Lung microvascular endothelial cell (primary cell): ENCODE results near the gene NPR2. TPM values are rescaled to one million over a fixed set of nuclear protein-coding genes. Genes with fewer than 3 reads are reported as not detected.
A peak's percentile ranks its signal among the peaks of the same experiment; 100 is the strongest.

Experiments used
- DNase-seq, 2 donors: peaks; one replicate each; pipeline versions ENCODE4 v3.0.0 to v3.0.0-alpha.2; 2010; ENCODE audit warnings: low read depth in 2 of 2
- total RNA-seq: library from RNA; depleted of rRNA; stranded (reverse); fragments of >200 nt; gene quantifications from 2 replicates; pipeline ENCODE4 v1.2.1, GENCODE V29; 2014

Gene NPR2
- 0.20 and 2.0 TPM in 2 replicates for total RNA-seq

DNA sequence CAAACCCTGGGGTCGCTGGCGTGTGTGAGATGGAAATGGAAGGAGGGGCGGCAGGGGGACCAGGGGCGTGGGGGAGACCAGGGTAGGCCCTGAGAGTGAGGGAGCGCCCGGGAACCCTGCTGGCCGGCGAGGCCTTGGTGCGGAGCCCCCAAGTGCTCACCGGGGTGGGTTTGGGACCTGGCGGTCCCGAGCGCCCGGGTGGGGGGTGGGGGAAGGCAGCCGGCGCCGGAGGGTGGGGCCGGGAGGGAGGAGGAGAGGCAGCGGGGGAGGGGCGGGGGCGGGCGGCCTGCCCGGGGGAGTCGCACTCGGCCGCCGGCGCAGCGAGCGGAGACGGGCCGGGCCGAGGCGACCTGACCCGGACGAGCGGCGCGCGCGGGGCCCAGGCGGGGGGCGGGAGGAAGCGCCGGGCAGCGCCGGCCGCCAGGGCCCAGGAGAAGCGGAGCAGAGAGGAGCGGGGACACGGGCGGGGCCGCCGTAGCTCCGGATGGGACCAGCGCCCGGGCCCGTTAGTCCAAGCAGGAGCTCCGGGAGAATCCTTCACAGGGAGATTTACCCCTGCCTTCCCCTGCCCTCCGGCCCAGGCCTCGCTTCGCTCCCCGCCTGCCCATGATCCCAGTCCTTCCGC lies at the start of gene NPR2:
NPR2 (plus strand) TSS at position 295 of the 625 bp plus-strand sequence. CDS start 818 bp downstream, outside the sequence.
- peak; percentile 37 to 39 for DNase-seq

DNA sequence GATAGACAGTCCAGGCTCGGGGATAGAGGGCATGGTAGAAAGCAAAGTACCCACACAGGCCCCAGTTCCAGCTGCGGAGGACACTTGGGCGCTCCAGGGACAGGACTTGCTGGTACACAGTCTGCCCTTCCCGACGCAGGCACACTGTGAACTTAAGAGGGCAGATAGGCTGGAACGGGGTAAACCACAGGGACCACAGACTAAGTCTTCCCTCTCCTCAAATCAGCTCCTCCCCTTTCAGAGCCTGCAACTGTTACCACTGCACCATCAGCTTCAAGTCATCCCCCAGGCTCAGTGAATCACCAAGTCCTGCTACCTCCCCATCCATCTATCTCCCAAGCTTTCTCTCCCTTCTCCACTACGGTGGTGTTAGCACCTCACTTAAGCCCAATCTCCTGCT lies 49.7 kb upstream of the NPR2 start:
- no peak for DNase-seq

DNA sequence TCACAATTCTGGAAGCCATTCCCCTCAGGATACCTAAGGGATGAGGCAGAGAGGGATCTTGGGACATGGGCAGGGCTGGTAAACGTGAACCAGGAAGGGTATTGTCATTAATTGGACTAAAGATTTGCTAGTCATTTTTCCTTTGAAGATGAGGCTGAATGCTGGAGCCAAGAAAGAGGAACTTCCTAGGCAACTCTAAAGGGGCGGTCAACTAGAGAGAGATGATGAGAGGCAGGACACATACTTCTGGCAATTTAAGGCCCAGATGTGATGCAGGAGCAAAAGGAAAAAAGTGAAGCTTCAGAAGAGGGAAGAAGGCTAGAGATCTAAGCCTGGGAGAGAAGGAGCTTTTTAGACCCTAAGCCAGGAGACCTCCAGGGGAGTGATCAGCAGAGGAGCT lies 47.9 kb upstream of the NPR2 start:
- DNase-seq: no peak

DNA sequence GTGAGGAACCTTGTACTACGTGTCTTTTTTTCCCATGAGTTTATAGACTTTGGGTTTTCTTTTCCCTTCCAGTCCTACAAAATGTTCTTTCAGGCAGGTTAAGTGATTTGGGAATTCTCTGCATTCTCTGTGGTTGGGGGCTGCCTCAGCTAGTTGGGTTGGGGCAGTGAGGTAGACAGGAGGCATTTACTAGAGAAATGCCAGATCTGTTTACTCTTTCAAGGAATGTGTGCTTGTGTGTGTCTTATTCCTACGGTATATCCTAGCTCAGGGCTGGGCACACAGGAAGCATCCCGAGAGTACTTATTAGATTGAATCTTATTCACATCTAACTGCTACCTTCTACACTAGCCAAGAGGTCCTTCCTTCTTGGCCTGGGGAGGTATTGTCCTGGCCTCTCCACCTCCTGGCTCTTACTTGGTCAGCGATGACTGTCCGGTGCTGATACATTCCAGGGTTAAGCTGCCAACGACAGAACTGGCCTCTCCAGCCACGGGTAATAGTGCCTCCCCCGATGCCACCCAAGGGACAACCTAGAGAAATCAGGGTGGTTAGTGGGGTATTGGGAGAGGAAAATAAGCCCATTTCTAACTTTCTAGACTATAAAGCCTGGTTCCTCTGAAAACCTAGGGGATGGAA lies 47.4 kb upstream of the NPR2 start:
- no peak for DNase-seq

DNA sequence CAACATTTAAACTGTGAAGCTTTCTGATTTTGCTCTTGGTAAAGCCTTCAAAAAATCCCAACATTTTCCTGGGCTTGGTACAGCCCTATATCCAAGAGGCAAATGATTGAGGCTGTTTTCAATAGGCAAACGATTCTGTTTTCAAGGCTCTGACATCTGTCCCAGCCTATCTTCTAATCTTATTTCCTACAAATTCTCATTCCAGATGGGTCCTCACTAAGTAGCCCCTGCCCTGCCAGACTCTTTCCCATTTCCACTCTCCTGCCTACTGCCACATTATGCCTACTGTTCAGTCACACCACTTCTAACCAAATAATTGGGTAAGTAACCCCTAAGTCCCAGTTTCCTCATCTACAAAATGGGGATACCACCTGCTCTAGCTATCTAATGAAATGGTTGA lies 45.8 kb upstream of the NPR2 start:
- no peak for DNase-seq

DNA sequence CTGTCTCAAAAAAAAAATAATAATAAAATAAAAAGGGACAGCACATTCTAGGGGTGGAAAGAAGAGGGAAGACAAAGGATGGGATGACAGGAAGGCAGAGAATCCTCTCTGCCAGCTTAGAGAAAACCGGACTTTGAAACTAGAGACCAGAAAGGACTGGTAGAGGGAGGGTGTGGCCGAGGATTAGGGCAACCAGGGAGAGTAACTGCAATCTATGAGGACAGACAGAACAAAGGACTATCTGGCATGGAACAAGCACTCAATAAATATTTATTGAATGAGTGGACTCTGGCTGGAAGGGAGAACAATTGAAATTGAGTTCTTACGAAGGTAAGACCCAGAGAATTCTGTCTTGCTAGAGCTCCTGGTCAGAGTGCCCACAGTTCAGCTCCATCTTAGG lies 44.8 kb upstream of the NPR2 start:
- DNase-seq: no peak

DNA sequence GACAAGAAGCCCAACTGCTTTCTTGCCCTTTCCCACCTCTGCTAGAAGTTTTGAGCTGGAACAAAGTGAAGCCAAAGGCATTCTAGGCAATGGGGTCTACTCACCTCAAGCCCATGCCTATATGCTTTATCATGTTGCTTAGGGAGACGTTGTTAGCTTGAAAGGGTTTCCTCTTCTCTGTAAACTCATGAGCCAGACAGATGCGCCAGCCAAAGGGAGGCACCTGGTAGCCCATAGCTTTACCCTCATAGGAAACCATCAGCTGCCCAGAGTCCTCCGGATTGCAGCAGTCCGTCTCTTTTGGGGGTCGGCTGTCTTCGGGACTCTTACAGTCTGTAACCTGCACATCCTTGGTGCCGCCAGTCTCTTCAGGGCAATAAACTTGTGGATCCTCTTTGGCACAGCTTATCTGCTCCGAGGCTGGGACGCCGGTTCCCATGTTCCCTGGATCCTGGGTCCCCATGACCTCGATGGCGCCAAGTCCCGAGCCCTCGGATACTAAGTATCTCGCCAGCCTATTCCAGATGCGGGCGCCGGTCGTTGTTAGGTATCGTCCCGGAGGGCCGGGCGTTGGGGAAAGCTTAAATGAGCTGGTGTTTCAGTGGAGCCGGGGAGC lies 43.0 kb upstream of the NPR2 start:
- peak; percentile 38 to 39 for DNase-seq

DNA sequence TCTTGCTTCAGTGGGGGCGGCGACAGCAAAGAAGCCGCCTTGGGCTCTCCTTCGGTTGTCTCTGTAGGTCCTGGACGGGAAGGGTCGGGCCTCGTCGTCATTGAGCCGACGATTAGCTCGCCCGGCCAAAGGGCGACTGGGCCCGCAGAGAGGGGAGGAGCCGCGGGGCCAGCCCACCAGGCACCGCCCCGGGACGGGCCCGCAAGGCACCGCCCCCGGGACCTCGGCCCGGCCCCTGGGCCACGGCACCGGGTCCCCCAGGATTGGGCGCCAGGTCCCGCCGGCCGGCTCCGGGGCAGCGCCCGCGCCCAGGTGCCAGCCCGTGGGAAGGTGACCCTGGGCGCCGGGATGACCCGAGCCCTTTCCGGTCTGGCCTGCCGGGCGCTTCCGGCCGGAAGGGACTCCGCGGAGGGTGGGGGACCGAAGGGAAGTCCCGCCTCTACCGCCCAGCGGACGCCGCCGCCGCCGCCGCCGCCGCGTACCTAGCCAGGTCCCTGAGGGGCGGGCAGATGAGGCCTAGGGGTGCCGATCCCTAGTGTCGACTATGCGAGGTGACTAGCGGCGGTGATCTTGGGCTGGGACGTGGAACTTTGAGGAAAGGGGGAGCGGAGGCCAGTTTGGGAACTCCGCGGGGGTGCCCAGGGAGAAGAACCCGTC lies 42.4 kb upstream of the NPR2 start, which contains the start of the genes GBA2 and RGP1:
GBA2 (minus strand) TSS at position 371 of the 657 bp plus-strand sequence. CDS start 524 bp downstream, outside the sequence.
RGP1 (plus strand) TSS at position 430 of the 657 bp plus-strand sequence. CDS start 469 bp downstream, outside the sequence.
- peak; percentile 81 to 91 for DNase-seq

DNA sequence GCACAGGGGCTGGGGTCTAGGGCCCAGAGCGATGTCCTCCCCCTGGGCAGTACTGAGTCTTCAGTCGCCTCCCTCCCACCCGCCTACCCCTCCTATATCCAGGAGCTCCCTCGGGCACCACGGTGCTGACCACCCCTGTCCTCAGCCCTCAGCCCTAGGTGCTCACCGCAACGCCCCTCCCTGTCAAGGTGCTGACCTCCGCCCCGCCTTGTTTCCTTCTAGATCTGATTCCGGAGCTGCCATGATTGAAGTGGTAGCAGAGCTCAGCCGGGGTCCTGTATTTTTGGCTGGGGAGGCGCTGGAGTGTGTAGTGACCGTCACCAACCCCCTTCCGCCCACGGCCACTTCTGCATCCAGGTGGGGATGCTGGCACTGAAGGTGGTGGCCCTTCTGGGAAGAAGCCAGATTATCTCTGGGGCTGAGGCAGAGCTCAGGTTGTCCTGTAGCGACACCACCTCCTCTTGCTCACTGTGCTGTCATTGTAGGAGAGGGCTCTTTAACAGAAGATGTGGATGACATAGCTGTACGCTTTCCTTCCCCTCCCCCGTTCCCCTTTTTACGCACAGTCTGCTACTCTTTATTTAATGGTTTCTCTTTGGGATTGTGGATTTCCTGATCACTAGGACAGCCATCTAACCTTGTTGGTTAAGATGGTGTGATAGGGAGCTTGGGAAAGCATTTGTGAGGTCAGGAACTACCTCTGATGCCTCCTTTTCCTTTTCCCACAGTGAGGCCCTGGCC lies 41.7 kb upstream of the NPR2 start:
- peak; percentile 61 to 69 for DNase-seq

GRCh38 chr9:35750256-35750531 lies 41.2 kb upstream of the NPR2 start:
- DNase-seq: no peak

DNA sequence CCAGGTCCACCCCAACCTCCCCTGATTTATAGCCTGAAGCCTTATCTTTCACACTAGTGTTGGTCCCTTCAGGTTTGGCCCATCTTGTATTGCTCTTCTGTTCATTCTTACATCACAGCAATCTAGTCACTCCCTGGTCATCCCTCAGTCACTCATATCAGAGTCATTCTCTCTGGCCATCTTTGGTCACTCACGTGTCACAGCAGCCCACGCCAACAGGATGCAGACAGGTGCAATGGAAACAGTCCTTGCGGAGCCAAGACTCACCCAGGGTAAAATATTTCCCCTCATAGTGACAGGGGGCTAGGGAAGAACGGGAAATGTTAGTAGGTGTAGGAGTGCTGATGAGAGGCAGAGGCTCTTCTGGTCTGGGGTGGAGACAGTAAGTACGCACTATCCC lies 37.9 kb upstream of the NPR2 start:
- peak in 1 of 2 donors; percentile 83 for DNase-seq

GRCh38 chr9:35754264-35754663 lies 37.1 kb upstream of the NPR2 start, which contains the start of gene MSMP:
MSMP (minus strand) TSS chr9:35754276; CDS start chr9:35754129, 147 bp downstream.
- peak; percentile 43 to 87 for DNase-seq

DNA sequence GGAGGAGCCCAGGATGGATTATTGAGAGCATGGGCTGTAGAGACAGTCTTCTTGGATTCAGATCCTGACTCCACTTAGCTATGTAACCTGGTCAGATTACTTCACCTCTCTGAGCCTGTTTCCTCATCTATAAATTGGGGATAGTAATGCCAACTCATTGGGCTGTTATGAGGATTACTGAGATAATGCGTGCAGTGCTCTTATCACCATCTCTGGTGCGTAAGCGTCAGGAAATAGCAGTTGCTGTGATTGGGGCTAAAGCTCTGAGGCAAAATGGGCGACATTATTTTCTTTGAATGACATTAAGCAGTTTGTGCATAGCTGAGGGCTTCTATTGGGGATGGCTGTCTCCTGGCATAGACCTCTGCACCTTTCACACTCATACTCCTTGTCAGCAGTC lies 36.3 kb upstream of the NPR2 start:
- peak; percentile 37 to 52 for DNase-seq

DNA sequence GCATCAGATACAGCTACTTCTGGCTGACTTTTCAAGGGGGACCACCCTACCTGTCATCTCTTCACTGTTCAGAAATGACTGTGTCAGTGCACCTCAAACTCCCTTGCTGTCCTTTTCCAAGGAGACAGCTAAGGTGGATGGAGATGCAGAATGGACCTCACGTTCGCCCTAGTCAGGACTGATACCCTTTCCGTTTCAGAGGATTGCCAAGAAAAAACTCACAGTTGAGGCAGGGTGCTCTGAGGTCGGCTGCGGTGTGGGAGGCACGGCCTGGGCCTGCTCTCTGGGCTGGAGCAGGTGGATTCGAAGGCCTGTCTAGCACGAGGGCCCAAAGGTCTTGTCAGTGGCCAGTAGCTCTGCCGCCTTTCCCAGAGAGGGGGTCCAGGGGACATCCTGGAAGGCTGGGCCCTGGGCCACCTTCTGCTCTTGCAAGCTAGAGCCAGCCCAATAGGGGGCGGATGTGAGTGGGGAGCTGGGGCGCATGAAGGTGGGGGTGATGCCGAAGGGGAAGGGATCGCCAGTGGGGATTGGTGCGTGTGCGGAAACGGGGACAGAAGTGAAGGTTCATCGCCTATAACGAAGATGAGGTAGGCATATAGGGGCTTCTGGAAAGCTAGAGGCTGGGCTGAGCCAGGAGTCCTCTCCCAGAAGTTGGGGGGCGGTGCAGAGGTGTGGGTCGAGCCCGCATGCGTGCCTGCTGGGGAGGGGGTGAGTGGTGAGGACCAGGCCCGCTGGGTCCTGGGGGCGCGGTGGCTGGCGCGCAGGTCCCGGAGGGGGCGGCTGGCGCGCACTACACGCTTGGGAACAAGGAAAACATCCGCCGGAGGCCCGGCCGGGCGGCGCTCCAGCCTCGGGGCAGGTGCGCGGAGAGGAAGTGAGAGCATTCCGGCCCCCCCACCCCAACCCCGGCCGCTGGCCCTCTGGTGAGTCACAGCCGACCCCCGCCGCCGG lies 34.8 kb upstream of the NPR2 start:
- DNase-seq: peak; percentile 88 to 92

GRCh38 chr9:35757226-35757891 lies 34.0 kb upstream of the NPR2 start:
- DNase-seq: peak; percentile 53 to 68

DNA sequence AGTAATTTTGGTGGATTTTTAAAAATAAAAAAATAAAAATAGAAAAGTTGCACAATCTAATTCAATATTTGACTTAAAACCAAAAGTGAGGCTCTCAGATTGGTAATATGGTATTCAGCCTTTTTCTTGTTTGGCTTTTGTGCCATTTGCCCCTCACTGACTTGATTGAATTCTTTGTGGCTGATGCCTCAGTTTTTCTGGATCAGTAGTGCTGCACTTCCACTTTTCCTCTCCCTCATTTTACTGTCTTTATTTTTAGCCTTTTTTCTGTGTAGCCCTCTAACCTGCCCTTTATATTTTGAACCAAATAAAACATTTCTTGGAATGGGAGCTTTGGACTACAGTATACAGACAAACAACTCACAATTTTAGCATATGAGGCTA lies 33.5 kb upstream of the NPR2 start:
- no peak for DNase-seq

DNA sequence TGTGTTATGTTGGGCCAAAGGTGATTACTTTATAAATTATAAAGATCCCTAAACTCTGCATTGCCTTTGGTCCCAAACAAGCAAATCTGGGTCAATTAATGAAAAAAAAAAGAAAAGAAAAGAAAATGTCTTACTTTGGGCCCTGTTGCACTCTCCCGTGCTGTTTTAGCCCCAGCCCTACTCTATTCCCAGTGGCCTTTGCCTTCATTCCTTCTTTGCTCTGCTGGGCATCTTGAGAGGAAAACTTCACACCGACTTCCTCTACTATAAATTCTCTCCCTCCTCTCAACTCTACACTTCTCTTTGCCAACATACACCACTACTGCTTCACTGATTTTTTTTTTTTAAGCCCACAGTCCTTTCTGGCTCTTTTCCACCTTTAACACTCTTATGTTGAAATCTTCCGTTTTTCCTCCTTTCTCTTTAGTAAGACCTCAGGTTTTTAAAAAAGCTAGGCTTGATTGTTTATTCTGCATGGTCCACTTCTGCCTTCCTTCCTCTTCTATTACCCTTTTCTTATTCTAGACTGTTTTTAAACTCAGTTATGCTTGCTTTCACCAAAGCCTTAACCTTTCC lies 32.8 kb upstream of the NPR2 start:
- DNase-seq: peak in 1 of 2 donors; percentile 27

DNA sequence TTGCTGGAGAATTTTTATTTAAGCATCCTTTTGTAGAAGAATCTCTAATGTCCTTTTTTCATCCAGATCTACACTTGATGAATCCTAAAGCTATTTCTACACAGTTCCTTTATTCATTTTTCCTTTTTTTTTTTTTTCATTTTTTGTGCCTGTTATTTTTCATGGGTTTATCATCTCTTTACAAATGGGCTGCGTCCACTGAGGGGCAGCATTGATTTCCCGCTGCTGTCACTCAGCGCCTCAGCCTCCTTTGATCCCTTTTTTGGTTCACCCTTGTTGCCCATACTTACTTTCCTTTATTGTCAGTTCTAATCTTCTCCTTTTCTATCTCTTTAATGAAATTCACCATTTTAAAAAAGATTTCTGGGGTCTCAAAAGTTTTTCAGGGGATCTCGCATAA lies 31.6 kb upstream of the NPR2 start:
- DNase-seq: no peak

DNA sequence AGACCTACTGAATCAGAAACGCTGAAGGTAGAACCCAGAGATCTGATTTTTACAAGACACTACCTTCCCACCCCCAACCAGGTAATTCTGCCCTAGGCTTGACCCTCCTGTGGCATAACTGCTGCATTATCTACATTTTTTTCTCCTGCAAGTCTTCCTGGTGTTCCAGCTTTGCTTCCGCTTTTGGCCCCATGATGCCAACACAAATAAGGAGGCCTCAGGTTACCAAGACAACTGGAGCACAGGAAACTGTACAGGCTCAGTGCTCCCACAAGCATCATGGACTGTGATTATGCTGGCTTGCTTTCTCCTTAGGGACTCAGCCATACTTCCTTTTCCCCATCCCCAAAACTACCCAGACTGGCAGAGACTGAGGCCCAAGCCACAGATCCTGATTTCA lies 30.7 kb upstream of the NPR2 start:
- peak; percentile 92 to 96 for DNase-seq

GRCh38 chr9:35763181-35763580 lies 28.2 kb upstream of the NPR2 start:
- DNase-seq: no peak
